ENCODE measurements around the gene NFIA.

Gene NFIA

GRCh38 chr1:61093525-61094137, 11.3 kb downstream of the NFIA start:
- H3K79me2 ChIP-seq (ENCODE audit: insufficient read depth, low read depth) = no peaks in the 10 kb centered on the region
- no peaks in the 10 kb centered on the region for H3K4me1 ChIP-seq (ENCODE audit: low read depth, poor library complexity, severe bottlenecking)
- H3K36me3 ChIP-seq (ENCODE audit: insufficient read depth) = no peaks in the 10 kb centered on the region
- H2AFZ ChIP-seq (ENCODE audit: low read depth) = no peak overlapping the region
- H4K20me1 ChIP-seq (ENCODE audit: insufficient read depth) = no peaks in the 10 kb centered on the region
- no peak overlapping the region for H3K27ac ChIP-seq
- no peak overlapping the region for H3K4me3 ChIP-seq (IDR thresholded peaks at IDR 0.05; ENCODE audit: insufficient read depth, low read depth, low read length)
- TF ChIP-seq, protein P1, sequence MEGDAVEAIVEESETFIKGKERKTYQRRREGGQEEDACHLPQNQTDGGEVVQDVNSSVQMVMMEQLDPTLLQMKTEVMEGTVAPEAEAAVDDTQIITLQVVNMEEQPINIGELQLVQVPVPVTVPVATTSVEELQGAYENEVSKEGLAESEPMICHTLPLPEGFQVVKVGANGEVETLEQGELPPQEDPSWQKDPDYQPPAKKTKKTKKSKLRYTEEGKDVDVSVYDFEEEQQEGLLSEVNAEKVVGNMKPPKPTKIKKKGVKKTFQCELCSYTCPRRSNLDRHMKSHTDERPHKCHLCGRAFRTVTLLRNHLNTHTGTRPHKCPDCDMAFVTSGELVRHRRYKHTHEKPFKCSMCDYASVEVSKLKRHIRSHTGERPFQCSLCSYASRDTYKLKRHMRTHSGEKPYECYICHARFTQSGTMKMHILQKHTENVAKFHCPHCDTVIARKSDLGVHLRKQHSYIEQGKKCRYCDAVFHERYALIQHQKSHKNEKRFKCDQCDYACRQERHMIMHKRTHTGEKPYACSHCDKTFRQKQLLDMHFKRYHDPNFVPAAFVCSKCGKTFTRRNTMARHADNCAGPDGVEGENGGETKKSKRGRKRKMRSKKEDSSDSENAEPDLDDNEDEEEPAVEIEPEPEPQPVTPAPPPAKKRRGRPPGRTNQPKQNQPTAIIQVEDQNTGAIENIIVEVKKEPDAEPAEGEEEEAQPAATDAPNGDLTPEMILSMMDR (conservative IDR thresholded peaks at IDR 0.05; ENCODE audit: low read depth, low read length) = no peak
- H3K27me3 ChIP-seq (ENCODE audit: insufficient read depth, low read depth) = no peaks in the 10 kb centered on the region
- H3K4me2 ChIP-seq = no peak overlapping the region
- H3K9ac ChIP-seq = no peak overlapping the region

- no peak overlapping the region for H3K9ac ChIP-seq
- TF ChIP-seq, protein P1 (conservative IDR thresholded peaks at IDR 0.05; ENCODE audit: low read depth, low read length) = no peak
- no peak overlapping the region for H3K27ac ChIP-seq
- no peaks in the 10 kb centered on the region for H4K20me1 ChIP-seq (ENCODE audit: insufficient read depth)
- no peaks in the 10 kb centered on the region for H3K27me3 ChIP-seq (ENCODE audit: insufficient read depth, low read depth)
- H3K4me1 ChIP-seq (ENCODE audit: low read depth, poor library complexity, severe bottlenecking) = no peaks in the 10 kb centered on the region
- no peaks in the 10 kb centered on the region for H3K79me2 ChIP-seq (ENCODE audit: insufficient read depth, low read depth)
- no peaks in the 10 kb centered on the region for H3K36me3 ChIP-seq (ENCODE audit: insufficient read depth)
- H3K4me2 ChIP-seq = no peak overlapping the region
- no peak overlapping the region for H3K4me3 ChIP-seq (IDR thresholded peaks at IDR 0.05; ENCODE audit: insufficient read depth, low read depth, low read length)
- no peak overlapping the region for H2AFZ ChIP-seq (ENCODE audit: low read depth)
Measured at GRCh38 chr1:61094677-61095469, 12.5 kb downstream of the NFIA start.

GRCh38 chr1:61095470-61095812, 13.1 kb downstream of the NFIA start:
- TF ChIP-seq, protein P1 (conservative IDR thresholded peaks at IDR 0.05; ENCODE audit: low read depth, low read length) = no peak
- Histone ChIP-seq H3K27me3 (ENCODE audit: insufficient read depth, low read depth) (no peaks in the 10 kb centered on the region), H3K27ac (no peak overlapping the region), H3K4me2 (no peak overlapping the region), H3K4me3 (IDR thresholded peaks at IDR 0.05; ENCODE audit: insufficient read depth, low read depth, low read length) (no peak overlapping the region), H3K36me3 (ENCODE audit: insufficient read depth) (no peaks in the 10 kb centered on the region), H3K9ac (no peak overlapping the region), H4K20me1 (ENCODE audit: insufficient read depth) (no peaks in the 10 kb centered on the region), H2AFZ (ENCODE audit: low read depth) (no peak overlapping the region), H3K4me1 (ENCODE audit: low read depth, poor library complexity, severe bottlenecking) (no peaks in the 10 kb centered on the region), H3K79me2 (ENCODE audit: insufficient read depth, low read depth) (no peaks in the 10 kb centered on the region)

DNA sequence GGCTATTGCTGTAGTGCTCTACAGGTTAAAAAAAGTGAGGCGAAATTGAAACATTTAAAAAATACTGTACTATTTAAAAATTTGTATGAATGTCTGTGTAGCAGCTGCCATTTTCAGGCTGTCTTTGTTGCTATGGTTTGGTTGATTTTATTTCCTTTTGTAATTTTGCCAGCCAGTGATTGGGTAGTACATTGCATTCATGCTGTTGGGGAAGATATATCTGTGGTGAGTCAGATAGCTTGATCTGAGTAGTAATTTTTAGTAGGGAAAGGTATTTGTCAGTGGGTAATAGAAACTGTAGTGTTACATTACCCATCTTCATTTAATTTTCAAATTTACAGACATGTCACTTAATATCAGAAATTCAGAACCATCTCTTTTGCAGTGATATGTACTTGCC, 15.0 kb downstream of the NFIA start:
- no peak overlapping the region for H3K4me3 ChIP-seq (IDR thresholded peaks at IDR 0.05; ENCODE audit: insufficient read depth, low read depth, low read length)
- no peak overlapping the region for H3K27ac ChIP-seq
- H3K9ac ChIP-seq = no peak overlapping the region
- H3K36me3 ChIP-seq (ENCODE audit: insufficient read depth) = no peaks in the 10 kb centered on the region
- TF ChIP-seq, protein P1 (conservative IDR thresholded peaks at IDR 0.05; ENCODE audit: low read depth, low read length) = no peak
- H3K27me3 ChIP-seq (ENCODE audit: insufficient read depth, low read depth) = no peaks in the 10 kb centered on the region
- no peaks in the 10 kb centered on the region for H4K20me1 ChIP-seq (ENCODE audit: insufficient read depth)
- H3K4me2 ChIP-seq = no peak overlapping the region
- H3K4me1 ChIP-seq (ENCODE audit: low read depth, poor library complexity, severe bottlenecking) = no peaks in the 10 kb centered on the region
- no peak overlapping the region for H2AFZ ChIP-seq (ENCODE audit: low read depth)
- no peaks in the 10 kb centered on the region for H3K79me2 ChIP-seq (ENCODE audit: insufficient read depth, low read depth)
